HG02571 (cell line): ENCODE measurements around the gene RAVER1.
A peak's percentile ranks its signal among the peaks of the same experiment; 100 is the strongest.

Experiments used
- ATAC-seq: cut with Tn5 transposase; IDR thresholded peaks from one replicate; pipeline ENCODE4 v1.9.1; 2021; ENCODE audit warnings: mild to moderate bottlenecking, moderate library complexity; ENCODE audit not compliant: unreplicated experiment

RAVER1 gene

DNA sequence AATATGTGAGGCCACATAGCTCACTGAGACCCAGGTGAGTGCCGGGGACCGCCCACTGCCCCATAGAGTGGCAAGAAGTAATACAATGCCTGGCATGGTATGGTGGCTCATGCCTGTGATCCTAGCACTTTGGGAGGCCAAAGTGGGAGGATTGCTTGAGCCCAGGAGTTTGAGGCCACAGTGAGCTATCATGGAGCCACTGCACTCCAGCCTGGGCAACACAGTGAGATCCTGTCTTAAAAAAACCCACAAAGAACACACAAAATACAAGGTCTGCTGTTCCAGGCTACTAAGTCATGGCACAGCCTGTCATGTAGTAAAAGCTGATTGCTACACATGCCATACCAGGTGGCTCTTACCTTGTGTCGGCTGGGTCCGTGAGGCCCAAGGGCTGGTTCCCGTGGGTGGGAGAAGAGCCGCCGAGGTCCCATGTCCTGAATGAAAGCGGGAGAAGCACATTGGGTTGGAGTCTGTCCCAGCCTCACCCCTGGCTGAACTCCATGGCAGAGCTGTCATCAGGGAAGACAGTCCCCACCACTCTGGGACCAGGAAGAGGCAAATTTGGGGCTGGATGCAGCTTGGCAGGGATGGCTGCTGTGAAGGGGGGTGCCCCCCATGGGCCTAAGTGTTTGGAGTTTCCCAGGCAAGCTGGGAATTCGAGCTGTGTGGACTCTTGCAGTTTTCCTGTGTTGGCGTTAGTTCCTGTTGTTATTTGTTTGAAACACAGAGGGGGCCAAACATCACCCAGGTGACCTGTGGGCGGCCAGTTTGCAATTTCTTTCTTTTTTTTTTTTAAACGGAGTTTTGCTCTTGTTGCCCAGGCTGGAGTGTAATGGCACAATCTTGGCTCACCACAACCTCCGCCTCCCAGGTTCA is 14.3 kb downstream of the RAVER1 start:
- ATAC-seq, result no peak

GRCh38 chr19:10317857-10318462 is 15.4 kb downstream of the RAVER1 start:
- ATAC-seq, result no peak

- ATAC-seq, result no peak
Observed at GRCh38 chr19:10317045-10317856, 16.1 kb downstream of the RAVER1 start.

GRCh38 chr19:10316229-10317044 is 16.9 kb downstream of the RAVER1 start:
- ATAC-seq, result no peak

GRCh38 chr19:10315335-10316214 is 17.8 kb downstream of the RAVER1 start, which contains the start of gene FDX2:
TSS of gene FDX2 (minus strand) at chr19:10316015. CDS start at chr19:10315996, 19 bp downstream.
- no peak for ATAC-seq

DNA sequence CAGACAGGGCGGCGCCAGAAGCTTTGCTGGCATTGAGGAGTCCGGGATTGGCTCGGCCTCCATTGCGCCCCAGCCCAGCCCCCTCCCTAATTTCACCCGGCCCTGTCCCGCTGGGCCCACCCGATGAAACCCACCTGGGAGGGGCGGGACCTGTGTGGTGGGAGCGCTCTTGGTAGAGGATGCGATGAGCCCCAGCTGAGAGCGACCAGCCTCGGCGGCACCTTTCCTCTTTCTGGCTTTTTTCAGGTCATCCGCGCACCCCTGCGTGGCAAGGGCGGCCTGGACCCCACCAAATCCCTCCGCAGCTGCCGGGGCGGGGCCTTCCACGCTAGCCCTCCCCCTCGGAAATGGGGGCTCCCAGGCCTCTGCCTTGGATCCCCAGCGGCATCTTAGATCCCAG is 23.9 kb downstream of the RAVER1 start, which contains the start of gene ZGLP1:
Gene ZGLP1, minus strand, starts transcription at position 393 of the 400 bp plus-strand sequence.
- no peak for ATAC-seq

GRCh38 chr19:10306327-10306726 is 27.0 kb downstream of the RAVER1 start:
- ATAC-seq, result no peak

DNA sequence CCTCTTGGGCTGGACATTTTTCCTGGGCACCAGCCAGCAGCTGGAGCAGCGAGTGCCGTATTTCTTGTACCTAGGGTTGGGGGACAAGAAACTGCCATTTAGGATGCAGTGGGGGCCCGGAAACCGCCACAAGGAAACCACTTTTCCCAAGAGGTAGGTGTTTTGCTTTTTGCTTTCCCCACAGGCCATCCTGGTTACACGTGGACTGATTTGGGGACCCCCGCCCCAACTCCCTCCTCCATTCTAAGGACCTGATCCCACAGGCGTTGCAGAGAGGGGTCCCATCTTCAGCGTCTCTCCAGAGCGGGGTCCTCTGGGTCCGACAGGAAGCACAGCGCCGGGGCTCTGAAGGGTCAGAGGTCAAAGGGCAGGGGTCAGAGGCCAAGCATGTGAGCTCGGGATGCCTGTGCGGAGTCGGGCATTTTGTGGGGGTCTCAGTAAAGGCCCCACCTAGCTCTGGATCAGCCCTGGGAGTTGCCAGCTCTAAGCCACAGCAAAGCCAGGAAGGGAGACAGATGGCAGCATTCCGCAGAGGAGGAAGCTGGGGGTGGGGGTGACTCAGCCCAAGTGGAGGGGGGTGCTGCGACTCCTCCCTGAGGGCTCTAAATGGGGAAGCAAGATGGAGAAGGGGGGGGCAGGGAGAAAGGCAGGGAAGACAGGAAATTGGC is 28.1 kb downstream of the RAVER1 start:
- ATAC-seq, result no peak

DNA sequence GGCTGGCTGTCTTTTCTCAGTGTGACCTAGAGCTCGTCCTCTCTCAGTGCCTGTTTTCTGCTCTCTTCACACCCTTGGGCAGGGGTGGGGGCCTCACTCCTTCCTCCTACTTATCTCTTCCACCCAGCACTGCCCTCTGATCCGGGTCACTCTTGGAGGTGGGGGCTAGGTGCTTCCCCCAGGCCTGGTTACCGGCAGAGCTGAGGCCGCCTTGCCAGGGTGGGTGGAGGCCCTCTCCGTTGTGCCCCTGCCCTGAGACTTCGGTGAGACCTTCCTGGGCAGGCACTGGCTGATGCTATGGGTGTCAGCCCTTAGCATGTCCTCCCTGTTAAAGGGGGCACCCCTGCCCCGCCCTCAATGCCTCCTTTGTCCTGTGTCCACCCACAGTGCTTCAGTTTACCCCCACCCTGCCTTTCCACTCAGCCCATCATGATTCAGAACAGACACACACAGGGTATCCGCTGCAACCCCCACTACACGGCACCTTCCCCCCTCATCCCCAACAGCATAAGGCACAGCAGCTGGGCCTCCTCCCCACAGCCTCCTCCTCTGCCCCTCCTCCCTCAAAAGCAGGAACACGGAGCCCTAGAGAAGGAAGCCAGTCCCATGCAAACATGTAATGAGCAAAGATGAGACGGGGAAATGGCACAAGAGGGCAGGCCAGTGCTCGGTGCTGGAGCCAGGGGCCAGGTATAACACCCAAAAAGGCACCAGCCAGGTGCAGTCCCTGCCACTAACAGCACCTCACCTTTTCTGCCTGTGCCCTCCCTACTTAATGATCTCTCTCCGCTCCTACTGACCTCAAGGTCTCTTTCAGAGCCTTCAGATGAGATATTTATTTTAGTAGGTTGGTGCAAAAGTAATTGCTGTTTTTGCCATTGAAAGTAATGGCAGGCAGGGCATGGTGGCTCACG is 33.5 kb downstream of the RAVER1 start:
- no peak for ATAC-seq

DNA sequence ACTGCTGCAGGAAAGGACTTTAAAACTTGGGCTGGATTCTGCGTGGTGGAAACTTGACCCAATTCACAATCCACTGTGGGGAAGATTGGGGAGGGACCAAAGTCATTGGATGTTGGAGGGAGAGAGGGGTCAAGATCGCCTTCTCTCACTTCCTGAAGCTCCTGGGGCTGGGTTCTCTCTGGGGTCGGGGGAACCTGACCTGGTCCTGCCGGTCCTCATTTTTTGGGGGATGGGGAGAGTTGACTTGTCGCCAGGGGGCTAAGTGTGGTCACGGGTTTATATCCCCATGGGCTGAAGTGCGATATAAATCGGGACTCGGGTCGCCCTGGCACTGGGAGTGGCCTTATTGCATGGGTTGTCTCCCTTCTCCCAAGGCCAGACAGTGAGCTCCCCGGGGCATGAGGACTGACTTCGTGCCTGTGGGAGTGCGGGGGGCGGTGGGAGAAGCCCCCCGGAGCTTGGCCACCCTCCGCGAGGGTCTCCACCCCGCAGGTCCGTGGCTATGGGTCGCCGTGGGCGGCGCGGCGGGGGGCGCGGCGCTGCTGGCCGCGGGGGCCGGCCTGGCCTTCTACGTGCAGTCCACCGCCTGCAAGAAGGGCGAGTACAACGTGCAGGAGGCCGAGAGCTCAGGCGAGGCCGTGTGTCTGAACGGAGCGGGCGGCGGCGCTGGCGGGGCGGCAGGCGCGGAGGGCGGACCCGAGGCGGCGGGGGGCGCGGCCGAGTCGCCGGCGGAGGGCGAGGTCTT is 37.3 kb downstream of the RAVER1 start:
- ATAC-seq, result no peak

DNA sequence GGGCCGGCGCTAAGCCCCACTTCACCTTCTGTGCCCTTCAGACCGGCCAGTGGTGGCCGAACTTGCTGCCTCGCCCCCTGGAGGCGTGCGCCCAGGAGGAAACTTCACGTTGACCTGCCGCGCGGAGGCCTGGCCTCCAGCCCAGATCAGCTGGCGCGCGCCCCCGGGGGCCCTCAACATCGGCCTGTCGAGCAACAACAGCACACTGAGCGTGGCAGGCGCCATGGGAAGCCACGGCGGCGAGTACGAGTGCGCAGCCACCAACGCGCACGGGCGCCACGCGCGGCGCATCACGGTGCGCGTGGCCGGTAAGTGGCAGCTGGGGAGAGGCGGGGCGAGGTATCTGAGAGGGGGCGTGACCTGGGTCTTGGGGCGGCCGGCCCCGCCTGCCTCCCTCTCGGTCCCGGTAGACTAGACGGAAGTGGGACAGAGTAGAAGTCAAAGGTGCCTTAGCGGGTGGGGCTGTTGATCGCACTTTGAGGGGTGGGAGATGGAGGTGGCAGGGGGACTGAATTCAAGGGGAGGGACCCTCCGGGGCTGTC is 38.0 kb downstream of the RAVER1 start:
- ATAC-seq, result peak; percentile 41

GRCh38 chr19:10294368-10294697 is 39.0 kb downstream of the RAVER1 start:
- no peak for ATAC-seq

DNA sequence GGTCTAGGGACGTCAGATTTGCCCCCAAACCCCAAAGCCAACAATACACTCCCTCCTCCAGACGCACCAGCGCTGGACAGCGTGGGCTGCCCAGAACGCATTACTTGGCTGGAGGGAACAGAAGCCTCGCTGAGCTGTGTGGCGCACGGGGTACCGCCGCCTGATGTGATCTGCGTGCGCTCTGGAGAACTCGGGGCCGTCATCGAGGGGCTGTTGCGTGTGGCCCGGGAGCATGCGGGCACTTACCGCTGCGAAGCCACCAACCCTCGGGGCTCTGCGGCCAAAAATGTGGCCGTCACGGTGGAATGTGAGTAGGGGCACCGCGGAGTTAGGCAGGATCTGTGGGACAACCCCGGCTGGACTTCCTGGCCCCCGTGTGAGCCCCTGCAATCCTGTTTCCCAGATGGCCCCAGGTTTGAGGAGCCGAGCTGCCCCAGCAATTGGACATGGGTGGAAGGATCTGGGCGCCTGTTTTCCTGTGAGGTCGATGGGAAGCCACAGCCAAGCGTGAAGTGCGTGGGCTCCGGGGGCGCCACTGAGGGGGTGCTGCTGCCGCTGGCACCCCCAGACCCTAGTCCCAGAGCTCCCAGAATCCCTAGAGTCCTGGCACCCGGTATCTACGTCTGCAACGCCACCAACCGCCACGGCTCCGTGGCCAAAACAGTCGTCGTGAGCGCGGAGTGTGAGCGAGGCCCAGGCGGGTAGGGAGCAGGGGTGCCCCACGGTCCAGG is 39.5 kb downstream of the RAVER1 start:
- ATAC-seq, result no peak

DNA sequence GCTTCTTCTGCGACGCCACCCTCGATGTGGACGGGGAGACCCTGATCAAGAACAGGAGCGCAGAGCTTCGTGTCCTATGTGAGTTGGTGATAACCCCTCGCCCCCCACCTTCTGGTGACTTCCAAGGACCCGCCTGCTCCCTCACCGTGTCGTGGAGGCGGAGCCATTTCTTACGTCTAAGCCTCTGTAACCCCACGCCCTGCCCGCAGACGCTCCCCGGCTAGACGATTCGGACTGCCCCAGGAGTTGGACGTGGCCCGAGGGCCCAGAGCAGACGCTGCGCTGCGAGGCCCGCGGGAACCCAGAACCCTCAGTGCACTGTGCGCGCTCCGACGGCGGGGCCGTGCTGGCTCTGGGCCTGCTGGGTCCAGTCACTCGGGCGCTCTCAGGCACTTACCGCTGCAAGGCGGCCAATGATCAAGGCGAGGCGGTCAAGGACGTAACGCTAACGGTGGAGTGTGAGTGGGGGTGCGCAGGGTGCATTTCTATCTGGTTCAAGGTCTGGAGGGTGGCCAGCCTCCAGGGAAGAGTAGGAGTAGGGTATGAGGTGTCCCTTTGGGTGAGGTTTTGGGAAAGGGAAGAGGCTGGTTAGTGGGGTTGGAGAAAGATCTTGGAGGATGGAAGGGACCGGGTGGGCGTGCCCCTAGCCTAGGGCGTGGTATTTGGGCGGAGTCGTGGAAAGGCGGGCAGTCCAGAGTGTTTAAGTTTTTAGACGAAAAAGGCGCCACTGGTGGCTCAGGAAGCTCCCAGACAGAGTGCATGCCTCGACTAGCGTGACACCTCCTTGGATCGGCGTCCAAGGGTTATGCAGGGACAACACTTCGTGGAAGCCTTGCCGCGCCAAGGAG is 40.3 kb downstream of the RAVER1 start:
- no peak for ATAC-seq

- ATAC-seq, result no peak
Observed at GRCh38 chr19:10292206-10292788, 41.0 kb downstream of the RAVER1 start.
